Measurements from ENCODE around the gene SARDH.

GRCh38 chr9:133687856-133688761 is 50.0 kb downstream of the SARDH start:
- TF ChIP-seq EP300 (IDR thresholded peaks at IDR 0.05) = no peak
- no peak for TF ChIP-seq CTCF (IDR thresholded peaks at IDR 0.05)
